ENCODE measurements around the gene KCTD17. TPM values are rescaled to one million over a fixed set of nuclear protein-coding genes. Genes with fewer than 3 reads are reported as not detected.
A peak's percentile ranks its signal among the peaks of the same experiment; 100 is the strongest.

KCTD17 gene
- total RNA-seq, 1 donor from 2014 or later: 46.9 TPM

DNA sequence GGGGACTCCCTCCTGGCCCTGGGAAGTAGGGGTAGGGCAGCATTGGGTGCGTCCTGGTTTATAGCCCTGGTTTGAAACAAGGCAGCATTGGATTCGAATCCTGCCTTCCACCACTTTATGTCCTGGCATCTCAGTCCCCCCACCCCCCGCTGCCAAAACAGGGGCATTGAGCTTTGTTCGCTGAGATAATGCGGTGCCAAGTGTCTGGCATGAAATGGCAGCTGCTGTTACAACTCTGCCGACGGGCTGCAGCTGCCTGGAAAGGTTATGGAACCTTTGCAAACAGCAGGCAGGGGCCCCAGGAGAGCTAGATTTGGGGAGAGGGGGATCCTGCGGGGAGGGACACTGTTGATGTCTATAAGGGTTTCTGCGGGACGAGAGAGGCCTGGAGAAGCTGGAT is 34.2 kb upstream of the KCTD17 start:
- Mint-ChIP-seq H3K27ac (ENCODE audit: unreplicated experiment) (no peak overlapping the region), H3K4me3 (ENCODE audit: unreplicated experiment) (peak overlapping the region; percentile 37)
- TF ChIP-seq, protein P1, sequence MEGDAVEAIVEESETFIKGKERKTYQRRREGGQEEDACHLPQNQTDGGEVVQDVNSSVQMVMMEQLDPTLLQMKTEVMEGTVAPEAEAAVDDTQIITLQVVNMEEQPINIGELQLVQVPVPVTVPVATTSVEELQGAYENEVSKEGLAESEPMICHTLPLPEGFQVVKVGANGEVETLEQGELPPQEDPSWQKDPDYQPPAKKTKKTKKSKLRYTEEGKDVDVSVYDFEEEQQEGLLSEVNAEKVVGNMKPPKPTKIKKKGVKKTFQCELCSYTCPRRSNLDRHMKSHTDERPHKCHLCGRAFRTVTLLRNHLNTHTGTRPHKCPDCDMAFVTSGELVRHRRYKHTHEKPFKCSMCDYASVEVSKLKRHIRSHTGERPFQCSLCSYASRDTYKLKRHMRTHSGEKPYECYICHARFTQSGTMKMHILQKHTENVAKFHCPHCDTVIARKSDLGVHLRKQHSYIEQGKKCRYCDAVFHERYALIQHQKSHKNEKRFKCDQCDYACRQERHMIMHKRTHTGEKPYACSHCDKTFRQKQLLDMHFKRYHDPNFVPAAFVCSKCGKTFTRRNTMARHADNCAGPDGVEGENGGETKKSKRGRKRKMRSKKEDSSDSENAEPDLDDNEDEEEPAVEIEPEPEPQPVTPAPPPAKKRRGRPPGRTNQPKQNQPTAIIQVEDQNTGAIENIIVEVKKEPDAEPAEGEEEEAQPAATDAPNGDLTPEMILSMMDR (IDR thresholded peaks at IDR 0.05; ENCODE audit: unreplicated experiment): no peak

GRCh38 chr22:37018086-37018814 is 33.3 kb upstream of the KCTD17 start:
- peaks cover 20% of the 10 kb centered on the region for H3K4me1 Mint-ChIP-seq (ENCODE audit: unreplicated experiment)
- TF ChIP-seq, protein P1 (IDR thresholded peaks at IDR 0.05; ENCODE audit: unreplicated experiment): no peak
- H3K4me3 Mint-ChIP-seq (ENCODE audit: unreplicated experiment): peak overlapping the region; percentile 94
- H3K27me3 Mint-ChIP-seq (ENCODE audit: unreplicated experiment): peaks cover 2% of the 10 kb centered on the region
- no peaks in the 10 kb centered on the region for H3K9me3 Mint-ChIP-seq (ENCODE audit: unreplicated experiment)
- H3K27ac Mint-ChIP-seq (ENCODE audit: unreplicated experiment): peak overlapping the region; percentile 70
- no peaks in the 10 kb centered on the region for H3K36me3 Mint-ChIP-seq (ENCODE audit: low read depth, unreplicated experiment)
- no peak for DNase-seq (ENCODE audit: low spot score)

More for the DNA sequence above, 34.2 kb upstream of the KCTD17 start:
- Mint-ChIP-seq H3K36me3 (ENCODE audit: low read depth, unreplicated experiment) (no peaks in the 10 kb centered on the region), H3K4me1 (ENCODE audit: unreplicated experiment) (peaks cover 20% of the 10 kb centered on the region), H3K9me3 (ENCODE audit: unreplicated experiment) (no peaks in the 10 kb centered on the region), H3K27me3 (ENCODE audit: unreplicated experiment) (peaks cover 2% of the 10 kb centered on the region)
- no peak for DNase-seq (ENCODE audit: low spot score)

GRCh38 chr22:37018815-37019308 is 32.7 kb upstream of the KCTD17 start:
- H3K36me3 Mint-ChIP-seq (ENCODE audit: low read depth, unreplicated experiment): peaks cover 4% of the 10 kb centered on the region

DNA sequence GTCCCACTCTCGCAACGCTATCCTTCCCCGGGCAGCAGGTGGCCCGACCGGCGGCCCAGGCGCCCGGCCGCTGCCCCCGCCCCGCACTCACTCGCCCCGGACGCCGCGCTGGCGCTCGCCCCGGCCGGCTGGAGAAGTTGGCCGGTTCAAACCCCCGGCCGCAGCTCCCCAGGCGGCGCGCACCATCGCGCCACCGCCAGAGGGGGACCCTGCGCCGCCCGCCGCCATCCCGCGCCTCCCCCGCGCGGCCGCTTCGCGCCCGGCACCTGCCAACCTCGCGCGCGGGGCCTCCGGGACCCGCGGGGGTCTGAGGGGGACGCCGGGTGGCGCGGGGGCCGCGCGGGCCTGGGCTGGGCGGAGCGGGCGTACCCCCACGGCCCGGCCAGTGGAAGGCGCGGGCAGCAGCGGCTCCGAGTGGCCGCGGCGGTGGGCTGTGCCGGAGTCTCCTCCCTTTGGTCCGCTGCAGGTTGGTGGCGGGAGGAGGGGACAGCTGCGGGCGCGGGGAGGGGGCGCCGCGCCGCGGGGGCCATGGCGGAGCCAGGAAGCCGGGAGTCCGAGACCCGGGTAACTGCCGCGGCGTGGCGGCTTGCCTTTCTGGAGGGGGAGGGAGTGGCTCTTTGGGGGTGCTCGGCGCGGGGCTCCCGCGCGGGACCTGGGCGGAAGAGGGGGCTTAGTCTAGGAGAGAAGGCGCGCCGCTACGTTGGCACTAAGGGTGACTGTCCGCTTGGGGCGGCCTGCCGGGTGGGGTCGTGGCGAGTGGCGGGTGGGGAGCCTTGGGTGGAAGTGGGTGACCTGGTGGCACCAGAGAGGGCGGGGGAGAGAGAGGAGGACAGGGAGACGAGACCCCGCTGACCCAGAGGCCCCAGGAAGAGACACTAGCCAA is 32.0 kb upstream of the KCTD17 start, which contains the start of the genes MPST and TST:
MPST (plus strand) TSS at position 434 of the 883 bp plus-strand sequence; CDS start at position 529, 95 bp downstream.
TST (minus strand) TSS at position 139 of the 883 bp plus-strand sequence. CDS start 715 bp downstream, outside the sequence.
- TF ChIP-seq, protein P1 (IDR thresholded peaks at IDR 0.05; ENCODE audit: unreplicated experiment): no peak
- peak within 1 kb of the TSS; percentile 97 for H3K4me3 Mint-ChIP-seq (ENCODE audit: unreplicated experiment)
- peaks cover 2% of the 10 kb centered on the region for H3K27me3 Mint-ChIP-seq (ENCODE audit: unreplicated experiment)
- no peaks in the 10 kb centered on the region for H3K9me3 Mint-ChIP-seq (ENCODE audit: unreplicated experiment)
- H3K36me3 Mint-ChIP-seq (ENCODE audit: low read depth, unreplicated experiment): peaks cover 4% of the 10 kb centered on the region
- peak within 1 kb of the TSS; percentile 92 for H3K27ac Mint-ChIP-seq (ENCODE audit: unreplicated experiment)
- peak; percentile 76 for DNase-seq (ENCODE audit: low spot score)
- H3K4me1 Mint-ChIP-seq (ENCODE audit: unreplicated experiment): peaks cover 20% of the 10 kb centered on the region

More at GRCh38 chr22:37018815-37019308, 32.7 kb upstream of the KCTD17 start:
- Mint-ChIP-seq H3K4me1 (ENCODE audit: unreplicated experiment) (peaks cover 20% of the 10 kb centered on the region), H3K9me3 (ENCODE audit: unreplicated experiment) (no peaks in the 10 kb centered on the region), H3K27ac (ENCODE audit: unreplicated experiment) (peak overlapping the region; percentile 70), H3K27me3 (ENCODE audit: unreplicated experiment) (peaks cover 2% of the 10 kb centered on the region), H3K4me3 (ENCODE audit: unreplicated experiment) (peak overlapping the region; percentile 94)
- DNase-seq (ENCODE audit: low spot score): peak; percentile 41
- TF ChIP-seq, protein P1 (IDR thresholded peaks at IDR 0.05; ENCODE audit: unreplicated experiment): no peak

Data from endothelial cell (in vitro differentiated cells).